GM23338 (cell line): ENCODE measurements around the gene PAM. TPM values are rescaled to one million over a fixed set of nuclear protein-coding genes. Genes with fewer than 3 reads are reported as not detected.
"Not testable (repeated sequence)": the region's sequence is repeated elsewhere in the genome, so short reads cannot be mapped to it uniquely, and the experiment has no call there.

ENCODE experiments used
- ATAC-seq: fragments of 200-7000 bp; cut with Tn5 transposase; 3 replicates; pipeline ENCODE4 v1.9.1; 2020
- DNase-seq: peaks from one replicate; pipeline ENCODE4 v3.0.0-alpha.2; 2015; ENCODE audit warnings: low spot score
- H2AFZ ChIP-seq: fragments of 200-600 bp; sonication (generic); 2 replicates; pipeline ENCODE4 v1.8.0; 2016; ENCODE audit warnings: antibody characterized with exemption, mild to moderate bottlenecking, moderate library complexity
- H3F3A ChIP-seq: fragments of 200-600 bp; sonication (generic); replicated peaks from 2 replicates; pipeline ENCODE4 v1.8.0; 2017; ENCODE audit warnings: antibody characterized with exemption, mixed run types, low read depth
- H3K27ac ChIP-seq: fragments of 200-600 bp; sonication (generic); 2 replicates; pipeline ENCODE4 v1.6.1; 2016; ENCODE audit warnings: low read depth
- H3K27me3 ChIP-seq: fragments of 200-600 bp; sonication (generic); 2 replicates; pipeline ENCODE4 v1.8.0; 2016; ENCODE audit warnings: mild to moderate bottlenecking, mixed run types, moderate library complexity; ENCODE audit not compliant: insufficient read depth
- H3K36me3 ChIP-seq: fragments of 200-600 bp; sonication (generic); 2 replicates; pipeline ENCODE4 v1.8.0; 2016; ENCODE audit warnings: mild to moderate bottlenecking; ENCODE audit not compliant: insufficient read depth
- H3K4me1 ChIP-seq: fragments of 200-600 bp; sonication (generic); 2 replicates; pipeline ENCODE4 v1.8.0; 2016; ENCODE audit warnings: mild to moderate bottlenecking, moderate library complexity; ENCODE audit not compliant: insufficient read depth
- H3K4me2 ChIP-seq: fragments of 200-600 bp; sonication (generic); 2 replicates; pipeline ENCODE4 v1.7.1; 2017; ENCODE audit warnings: mixed run types
- H3K4me3 ChIP-seq: fragments of 200-600 bp; sonication (generic); 2 replicates; pipeline ENCODE4 v1.6.1; 2016; ENCODE audit warnings: mixed run types
- H3K79me2 ChIP-seq: fragments of 200-600 bp; sonication (generic); replicated peaks from 2 replicates; pipeline ENCODE4 v1.8.0; 2017; ENCODE audit warnings: mild to moderate bottlenecking; ENCODE audit not compliant: insufficient read depth
- H3K9me2 ChIP-seq: fragments of 200-600 bp; sonication (generic); 2 replicates; pipeline ENCODE4 v1.8.0; 2017; ENCODE audit not compliant: insufficient read depth
- H4K20me1 ChIP-seq: fragments of 200-600 bp; sonication (generic); replicated peaks from 2 replicates; pipeline ENCODE4 v1.8.0; 2017; ENCODE audit warnings: mild to moderate bottlenecking; ENCODE audit not compliant: insufficient read depth
- H3K27ac Mint-ChIP-seq: 2 replicates; pipeline ENCODE4 v1.8.0; 2020; ENCODE audit warnings: inconsistent platforms, mild to moderate bottlenecking, moderate library complexity, mixed read lengths
- H3K27me3 Mint-ChIP-seq: 3 replicates; pipeline ENCODE4 v1.8.0; 2022; ENCODE audit warnings: low read depth, mild to moderate bottlenecking, moderate library complexity, mixed read lengths, inconsistent platforms; ENCODE audit not compliant: insufficient read depth, poor library complexity
- H3K36me3 Mint-ChIP-seq: 3 replicates; pipeline ENCODE4 v1.8.0; 2021; ENCODE audit warnings: low read depth, mild to moderate bottlenecking, inconsistent platforms, moderate library complexity, mixed read lengths
- H3K4me1 Mint-ChIP-seq: 3 replicates; pipeline ENCODE4 v1.8.0; 2020; ENCODE audit warnings: mild to moderate bottlenecking, inconsistent platforms, mixed read lengths
- H3K4me3 Mint-ChIP-seq: 3 replicates; pipeline ENCODE4 v1.8.0; 2021; ENCODE audit warnings: moderate library complexity, mild to moderate bottlenecking, inconsistent platforms, mixed read lengths
- H3K9me3 Mint-ChIP-seq: 3 replicates; pipeline ENCODE4 v1.8.0; 2020; ENCODE audit warnings: moderate library complexity, mild to moderate bottlenecking, inconsistent platforms, mixed read lengths
- CREB1 ChIP-seq: fragments of 250-450 bp; sonication (Bioruptor Pico); IDR thresholded peaks from 2 replicates; pipeline ENCODE4 v1.5.0; 2020; ENCODE audit warnings: low read depth, mild to moderate bottlenecking, moderate library complexity
- EZH2phosphoT487 ChIP-seq: fragments of 200-600 bp; sonication (generic); IDR thresholded peaks from one replicate; pipeline ENCODE4 v1.8.1; 2018; ENCODE audit warnings: antibody characterized with exemption; ENCODE audit not compliant: unreplicated experiment
- JUNB ChIP-seq: IDR thresholded peaks from one replicate; pipeline ENCODE4 v1.6.1; 2016; ENCODE audit warnings: antibody characterized with exemption; ENCODE audit not compliant: unreplicated experiment
- NANOG ChIP-seq: IDR thresholded peaks from 2 replicates; pipeline ENCODE4 v1.6.1; 2016; ENCODE audit warnings: antibody characterized with exemption, borderline replicate concordance
- POLR2AphosphoS5 ChIP-seq: IDR thresholded peaks from 2 replicates; pipeline ENCODE4 v1.6.1; 2016; ENCODE audit warnings: antibody characterized with exemption, low read depth
- ZNF114 ChIP-seq: fragments of 250-450 bp; sonication (Bioruptor Pico); IDR thresholded peaks from 2 replicates; pipeline ENCODE4 v1.5.0; 2020; ENCODE audit warnings: mild to moderate bottlenecking, moderate library complexity
- ZNF331 ChIP-seq: fragments of 250-450 bp; sonication (Bioruptor Pico); IDR thresholded peaks from 2 replicates; pipeline ENCODE4 v1.5.0; 2020; ENCODE audit warnings: low read depth, mild to moderate bottlenecking, moderate library complexity
- polyA plus RNA-seq: library from polyadenylated mRNA; unstranded; fragments of >200 nt; fragmentation: Nextera tagmentation; extraction: Ambion mirVana; gene quantifications from 2 replicates; pipeline ENCODE4 v1.2.1, GENCODE V29; 2016
- total RNA-seq: library from RNA; depleted of rRNA; stranded (reverse); fragments of >200 nt; shearing (Covaris generic); gene quantifications from 2 replicates; pipeline ENCODE4 v1.2.3, GENCODE V29; 2014
- TF ChIP-seq, protein P1 (sequence below): IDR thresholded peaks from 2 replicates; pipeline ENCODE4 v1.6.1; 2016; ENCODE audit warnings: antibody characterized with exemption
- TF ChIP-seq, protein P2 (sequence below): IDR thresholded peaks from one replicate; pipeline ENCODE4 v1.6.1; 2018; ENCODE audit warnings: antibody characterized with exemption; ENCODE audit not compliant: unreplicated experiment

PAM gene
- total and polyA plus RNA-seq, 2 experiments from 2014 or later: 33.9 to 79.4 TPM

DNA sequence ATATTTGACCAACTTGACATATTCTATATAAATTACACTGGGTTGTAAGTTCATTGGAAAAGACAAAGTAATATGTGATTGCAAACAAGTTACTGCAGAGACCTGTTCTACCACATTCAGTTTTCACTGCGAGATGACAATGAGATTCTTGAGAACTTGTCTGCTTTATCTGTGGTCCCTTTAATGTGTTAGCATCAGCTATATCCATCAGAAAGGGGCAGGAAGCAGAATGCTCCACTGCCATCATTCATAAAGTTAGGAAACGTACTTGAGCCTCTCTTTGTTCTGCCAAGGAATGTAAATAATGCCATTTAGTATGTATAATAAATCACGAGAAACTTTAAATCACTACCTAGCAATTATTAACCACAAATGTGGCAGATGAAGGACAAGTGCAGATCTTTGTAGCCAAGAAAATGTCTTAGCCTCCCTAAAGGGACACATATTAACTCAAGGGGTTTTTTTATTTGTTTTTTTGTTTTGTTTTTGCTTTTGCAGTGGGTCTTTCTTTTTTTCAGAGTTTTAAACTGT is 305.4 kb downstream of the PAM start:
- TF ChIP-seq, protein P1, sequence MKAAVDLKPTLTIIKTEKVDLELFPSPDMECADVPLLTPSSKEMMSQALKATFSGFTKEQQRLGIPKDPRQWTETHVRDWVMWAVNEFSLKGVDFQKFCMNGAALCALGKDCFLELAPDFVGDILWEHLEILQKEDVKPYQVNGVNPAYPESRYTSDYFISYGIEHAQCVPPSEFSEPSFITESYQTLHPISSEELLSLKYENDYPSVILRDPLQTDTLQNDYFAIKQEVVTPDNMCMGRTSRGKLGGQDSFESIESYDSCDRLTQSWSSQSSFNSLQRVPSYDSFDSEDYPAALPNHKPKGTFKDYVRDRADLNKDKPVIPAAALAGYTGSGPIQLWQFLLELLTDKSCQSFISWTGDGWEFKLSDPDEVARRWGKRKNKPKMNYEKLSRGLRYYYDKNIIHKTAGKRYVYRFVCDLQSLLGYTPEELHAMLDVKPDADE: no peak
- no peak for TF ChIP-seq ZNF114
- no peak for TF ChIP-seq ZNF331 (CRISPR knock-in tag)
- no peak for TF ChIP-seq CREB1 (CRISPR knock-in tag)
- TF ChIP-seq JUNB: no peak
- TF ChIP-seq NANOG: no peak
- Histone ChIP-seq H3K4me3 (no peak overlapping the region), H3K27ac (no peak overlapping the region), H3K4me1 (peaks cover 21% of the 10 kb centered on the region), H3K36me3 (no peaks in the 10 kb centered on the region), H2AFZ (no peak overlapping the region), H3F3A (no peaks in the 10 kb centered on the region), H3K9me2 (peaks cover 4% of the 10 kb centered on the region; the same call in 1 of the 2 replicates), H4K20me1 (no peaks in the 10 kb centered on the region), H3K27me3 (no peaks in the 10 kb centered on the region), H3K4me2 (peak overlapping the region; percentile 56), H3K79me2 (no peaks in the 10 kb centered on the region)
- Mint-ChIP-seq H3K36me3 (peaks cover 2% of the 10 kb centered on the region; the same call in 1 of the 3 replicates), H3K27ac (no peak overlapping the region), H3K27me3 (no peaks in the 10 kb centered on the region), H3K4me3 (no peak overlapping the region), H3K4me1 (peaks cover 34% of the 10 kb centered on the region), H3K9me3 (peaks cover 6% of the 10 kb centered on the region)
- ATAC-seq (no peak), DNase-seq (peak; percentile 17)

DNA sequence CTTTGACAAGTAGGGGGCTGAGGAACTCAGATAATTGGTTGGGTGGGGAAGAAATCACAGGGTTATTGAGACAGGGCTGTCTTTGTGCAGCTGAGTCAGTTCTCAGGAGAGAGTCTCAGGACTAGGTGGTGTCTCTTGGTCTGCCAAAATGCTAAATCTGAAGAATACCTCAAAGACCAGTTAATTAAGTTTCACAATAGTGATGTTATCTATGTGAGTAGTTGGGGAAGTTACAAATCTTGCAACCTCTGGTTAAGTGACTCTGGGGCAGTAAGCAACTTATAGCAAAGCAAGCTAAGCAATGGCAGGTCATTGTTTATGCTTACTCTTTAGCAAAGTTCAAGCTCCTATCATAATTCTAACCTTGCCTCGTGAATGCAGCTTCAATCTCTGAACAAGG is 311.2 kb downstream of the PAM start:
- ATAC-seq (no peak), DNase-seq (no peak)
- Histone ChIP-seq H3K9me2 (no peaks in the 10 kb centered on the region), H3K27ac (no peak overlapping the region), H2AFZ (0 out of 2 replicates have a peak overlapping the region, but pooled peaks have one; percentile 7), H3K4me2 (no peak overlapping the region), H3K36me3 (no peaks in the 10 kb centered on the region), H3F3A (no peaks in the 10 kb centered on the region), H4K20me1 (no peaks in the 10 kb centered on the region), H3K4me1 (no peaks in the 10 kb centered on the region; the same call in 1 of the 2 replicates), H3K27me3 (no peaks in the 10 kb centered on the region), H3K4me3 (no peak overlapping the region), H3K79me2 (no peaks in the 10 kb centered on the region)
- TF ChIP-seq, protein P2, sequence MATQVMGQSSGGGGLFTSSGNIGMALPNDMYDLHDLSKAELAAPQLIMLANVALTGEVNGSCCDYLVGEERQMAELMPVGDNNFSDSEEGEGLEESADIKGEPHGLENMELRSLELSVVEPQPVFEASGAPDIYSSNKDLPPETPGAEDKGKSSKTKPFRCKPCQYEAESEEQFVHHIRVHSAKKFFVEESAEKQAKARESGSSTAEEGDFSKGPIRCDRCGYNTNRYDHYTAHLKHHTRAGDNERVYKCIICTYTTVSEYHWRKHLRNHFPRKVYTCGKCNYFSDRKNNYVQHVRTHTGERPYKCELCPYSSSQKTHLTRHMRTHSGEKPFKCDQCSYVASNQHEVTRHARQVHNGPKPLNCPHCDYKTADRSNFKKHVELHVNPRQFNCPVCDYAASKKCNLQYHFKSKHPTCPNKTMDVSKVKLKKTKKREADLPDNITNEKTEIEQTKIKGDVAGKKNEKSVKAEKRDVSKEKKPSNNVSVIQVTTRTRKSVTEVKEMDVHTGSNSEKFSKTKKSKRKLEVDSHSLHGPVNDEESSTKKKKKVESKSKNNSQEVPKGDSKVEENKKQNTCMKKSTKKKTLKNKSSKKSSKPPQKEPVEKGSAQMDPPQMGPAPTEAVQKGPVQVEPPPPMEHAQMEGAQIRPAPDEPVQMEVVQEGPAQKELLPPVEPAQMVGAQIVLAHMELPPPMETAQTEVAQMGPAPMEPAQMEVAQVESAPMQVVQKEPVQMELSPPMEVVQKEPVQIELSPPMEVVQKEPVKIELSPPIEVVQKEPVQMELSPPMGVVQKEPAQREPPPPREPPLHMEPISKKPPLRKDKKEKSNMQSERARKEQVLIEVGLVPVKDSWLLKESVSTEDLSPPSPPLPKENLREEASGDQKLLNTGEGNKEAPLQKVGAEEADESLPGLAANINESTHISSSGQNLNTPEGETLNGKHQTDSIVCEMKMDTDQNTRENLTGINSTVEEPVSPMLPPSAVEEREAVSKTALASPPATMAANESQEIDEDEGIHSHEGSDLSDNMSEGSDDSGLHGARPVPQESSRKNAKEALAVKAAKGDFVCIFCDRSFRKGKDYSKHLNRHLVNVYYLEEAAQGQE: no peak
- no peak for TF ChIP-seq EZH2phosphoT487
- TF ChIP-seq, protein P1: no peak
- no peak for TF ChIP-seq POLR2AphosphoS5
- Mint-ChIP-seq H3K36me3 (no peaks in the 10 kb centered on the region), H3K4me1 (peaks cover 3% of the 10 kb centered on the region), H3K27me3 (no peaks in the 10 kb centered on the region), H3K27ac (no peak overlapping the region; the same call in 1 of the 2 replicates), H3K9me3 (no peaks in the 10 kb centered on the region), H3K4me3 (no peak overlapping the region)

DNA sequence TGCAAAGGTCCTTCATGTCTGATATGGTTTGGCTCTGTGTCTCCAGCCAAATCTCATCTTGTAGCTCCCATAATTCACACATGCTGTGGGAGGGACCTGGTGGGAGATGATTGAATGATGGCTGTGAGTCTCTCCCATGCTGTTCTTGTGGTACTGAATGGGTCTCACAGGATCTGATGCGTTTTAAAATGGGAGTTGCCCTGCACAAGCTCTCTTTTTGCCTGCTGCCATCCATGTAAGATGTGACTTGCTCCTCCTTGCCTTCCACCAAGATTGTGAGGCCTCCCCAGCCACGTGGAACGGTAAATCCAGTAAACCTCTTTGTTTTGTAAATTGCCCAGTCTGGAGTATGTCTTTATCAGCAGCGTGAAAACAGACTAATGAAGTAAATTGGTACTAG is 318.4 kb downstream of the PAM start:
- not testable (repeated sequence) for H3K4me3 ChIP-seq, H3K27me3 ChIP-seq, DNase-seq, H4K20me1 ChIP-seq, H3K9me2 ChIP-seq, H3K4me1 Mint-ChIP-seq, H3K27me3 Mint-ChIP-seq, H3K4me3 Mint-ChIP-seq, H3K27ac Mint-ChIP-seq, ATAC-seq, H3K27ac ChIP-seq, H3F3A ChIP-seq, H3K79me2 ChIP-seq, H3K4me2 ChIP-seq, H3K4me1 ChIP-seq, H2AFZ ChIP-seq, H3K36me3 ChIP-seq
- H3K9me3 Mint-ChIP-seq: peaks cover 61% of the 10 kb centered on the region
- H3K36me3 Mint-ChIP-seq: peaks cover 44% of the 10 kb centered on the region
